Mammary epithelial cell (primary cell): Measurements from ENCODE around the gene HUS1B.

Source experiments
- CTCF ChIP-seq, 2 donors: IDR thresholded peaks in 1 of 2; conservative IDR thresholded peaks in 1 of 2; 2 replicates each; pipeline ENCODE4 v1.5.1; 2011 to 2012; ENCODE audit warnings: inconsistent platforms in 2 of 2, low read length in 2 of 2, mild to moderate bottlenecking in 2 of 2, control low read depth in 1 of 2, low read depth in 1 of 2; ENCODE audit not compliant: insufficient read depth in 1 of 2; ENCODE audit errors: extremely low read depth in 1 of 2
- EZH2 ChIP-seq: IDR thresholded peaks from 2 replicates; pipeline ENCODE4 v1.6.1; 2012; ENCODE audit warnings: low read length, inconsistent platforms, borderline replicate concordance

- TF ChIP-seq CTCF (conservative IDR thresholded peaks at IDR 0.05 in 1 of 2, IDR thresholded peaks at IDR 0.05 in 1 of 2; ENCODE audit: extremely low read depth in 1 of 2, insufficient read depth in 1 of 2, low read depth in 1 of 2, low read length in 2 of 2) (no peak), EZH2 (no peak)
Measured at GRCh38 chr6:609905-610304, 47.0 kb downstream of the HUS1B start.
